GM19463 (cell line): ENCODE data around the gene ZMYND8.

Experiments
- ATAC-seq: cut with Tn5 transposase; IDR thresholded peaks from one replicate; pipeline ENCODE4 v1.9.1; 2021; ENCODE audit warnings: mild to moderate bottlenecking, moderate library complexity; ENCODE audit not compliant: unreplicated experiment

Gene ZMYND8

DNA sequence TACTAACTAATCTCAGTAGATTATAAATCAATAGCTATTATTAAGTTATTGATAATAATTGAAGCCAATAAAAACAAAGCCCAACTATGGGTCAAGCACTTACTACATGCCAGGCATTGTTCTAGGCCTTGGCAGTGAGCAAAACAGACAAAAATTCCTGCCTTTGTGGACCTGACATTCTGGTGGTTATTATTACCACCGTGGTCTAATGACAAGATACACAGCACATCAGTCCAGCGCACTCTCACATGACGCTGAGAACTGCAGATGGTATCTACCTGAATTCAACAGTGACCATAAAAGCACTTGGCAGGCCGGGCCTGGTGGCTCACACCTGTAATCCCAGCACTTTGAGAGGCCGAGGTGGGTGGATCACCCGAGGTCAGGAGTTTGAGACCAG is 121.4 kb downstream of the ZMYND8 start:
- ATAC-seq, result no peak

DNA sequence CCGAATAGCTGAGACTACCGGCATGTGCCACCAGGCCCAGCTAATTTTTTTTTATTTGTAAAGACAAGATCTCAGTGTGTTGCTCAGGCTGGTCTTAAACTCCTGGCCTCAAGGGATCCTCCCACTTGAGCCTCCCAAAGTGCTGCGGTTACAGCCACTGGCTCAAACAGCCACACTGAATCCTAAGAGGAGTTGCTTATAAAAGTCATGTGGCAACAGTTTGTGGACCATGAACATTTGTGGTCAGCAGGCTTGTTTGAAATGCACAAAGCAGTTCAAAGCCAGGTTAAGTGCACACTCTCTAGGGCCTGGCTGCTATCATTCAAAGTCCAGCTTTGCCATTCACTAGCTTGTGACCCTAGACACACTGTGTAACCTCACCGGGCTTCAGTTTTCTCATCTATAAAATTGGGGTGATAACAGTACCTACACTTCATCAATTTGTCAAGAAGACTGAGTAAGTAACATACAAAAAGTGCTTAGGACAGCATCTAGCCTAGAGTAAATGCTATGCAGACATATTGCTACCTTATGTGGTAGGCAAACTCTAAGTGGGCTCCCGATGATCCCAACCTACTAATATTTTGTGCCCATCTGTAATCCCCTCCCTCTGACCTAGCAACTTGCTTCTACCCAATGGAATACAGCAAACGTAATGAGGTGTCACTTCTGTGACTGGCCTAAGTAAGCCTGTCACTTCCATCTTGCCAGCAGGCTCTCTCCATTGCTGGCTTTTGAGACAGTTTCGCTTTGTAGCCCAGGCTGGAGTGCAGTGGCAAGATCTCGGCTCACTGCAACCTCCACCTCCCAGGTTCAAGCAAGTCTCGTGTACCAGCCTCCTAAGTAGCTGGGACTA is 122.9 kb downstream of the ZMYND8 start:
- no peak for ATAC-seq

DNA sequence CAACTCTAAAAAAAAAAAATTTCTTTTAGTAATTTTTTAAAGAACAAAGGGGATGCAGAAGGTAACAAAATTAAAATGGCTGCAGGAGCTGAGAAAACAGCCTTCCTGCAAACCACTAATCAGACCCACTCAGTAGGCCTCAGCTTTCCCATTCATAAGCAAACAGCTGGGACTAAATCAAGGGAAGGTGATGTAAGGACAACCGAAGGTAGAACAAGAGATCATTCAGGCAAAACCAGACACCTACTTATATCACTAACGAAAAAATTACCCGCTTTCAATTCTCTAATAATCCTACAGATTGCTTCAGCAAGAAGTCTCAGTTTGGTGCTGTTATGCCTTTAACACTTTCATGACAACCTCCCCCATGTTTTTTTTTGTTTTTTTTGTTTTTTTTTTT is 124.0 kb downstream of the ZMYND8 start:
- no peak for ATAC-seq

DNA sequence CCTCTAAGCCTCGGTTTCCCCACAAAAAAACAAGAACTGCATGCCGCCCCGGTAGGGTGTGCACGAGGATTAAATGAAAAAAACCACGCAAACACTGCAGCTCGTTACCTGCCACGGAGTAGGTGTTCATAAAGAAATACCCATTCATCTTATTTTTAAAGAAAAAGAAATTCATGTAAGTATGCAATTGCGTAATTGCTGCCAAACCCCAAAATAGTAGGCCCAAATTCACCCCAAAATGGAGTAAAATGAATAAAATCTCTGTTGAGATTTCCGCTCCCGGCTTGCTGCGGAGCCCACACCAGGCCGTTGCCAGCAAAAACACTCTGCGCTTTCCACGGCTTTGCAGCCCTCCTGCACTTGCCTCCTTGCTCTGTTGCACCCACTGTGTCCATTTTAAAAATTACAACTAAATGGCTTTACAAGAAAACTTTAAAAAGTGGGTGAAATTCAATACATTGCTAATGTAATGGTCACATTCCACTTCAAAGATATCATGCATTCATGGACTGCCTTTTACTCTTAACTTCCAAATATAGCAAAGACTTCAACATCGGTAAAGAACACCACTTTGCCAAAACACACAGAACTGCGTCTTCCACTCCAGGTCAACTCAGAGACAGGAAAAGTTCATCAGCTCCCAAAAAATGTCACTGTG is 125.0 kb downstream of the ZMYND8 start:
- no peak for ATAC-seq

DNA sequence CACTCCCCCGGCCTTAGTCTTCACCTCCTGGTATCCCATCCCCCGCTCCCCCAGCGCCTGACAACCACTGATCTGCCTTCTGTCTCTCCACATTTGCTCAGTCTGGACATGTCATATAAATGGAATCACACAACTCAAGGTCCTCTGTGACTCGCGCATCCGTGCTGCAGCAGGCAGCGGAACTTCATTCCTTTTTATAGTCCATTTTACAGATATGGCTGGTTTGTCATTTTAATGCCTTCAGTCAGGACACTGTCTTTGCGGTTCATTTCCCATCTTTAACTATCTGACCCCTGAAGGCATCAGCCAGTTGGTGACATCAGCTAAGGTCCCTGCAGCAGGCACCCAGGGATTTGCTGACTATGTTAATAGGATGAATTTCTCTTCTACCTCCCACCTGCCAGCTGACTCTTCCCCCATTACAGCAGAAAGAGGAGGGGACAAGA is 125.7 kb downstream of the ZMYND8 start:
- no peak for ATAC-seq

DNA sequence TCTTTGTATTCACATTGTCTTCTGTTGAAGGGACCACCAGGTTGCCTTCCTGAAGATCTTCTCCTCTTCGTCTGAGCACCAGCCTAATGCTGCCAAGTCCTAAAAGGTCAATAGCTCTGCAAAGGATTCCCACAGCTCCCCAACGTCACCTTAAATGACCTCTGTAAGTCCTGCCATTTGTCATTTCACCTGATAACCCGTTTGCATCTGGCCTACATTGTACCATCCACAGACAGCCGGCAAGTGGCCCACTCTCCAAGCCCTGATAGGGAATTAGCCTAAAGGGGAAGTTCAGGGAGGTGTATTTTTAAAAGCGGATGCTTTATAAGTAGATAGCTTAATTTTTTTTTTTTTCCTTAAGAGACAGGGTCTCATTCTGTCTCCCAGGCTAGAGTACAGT is 127.8 kb downstream of the ZMYND8 start:
- ATAC-seq, result no peak

DNA sequence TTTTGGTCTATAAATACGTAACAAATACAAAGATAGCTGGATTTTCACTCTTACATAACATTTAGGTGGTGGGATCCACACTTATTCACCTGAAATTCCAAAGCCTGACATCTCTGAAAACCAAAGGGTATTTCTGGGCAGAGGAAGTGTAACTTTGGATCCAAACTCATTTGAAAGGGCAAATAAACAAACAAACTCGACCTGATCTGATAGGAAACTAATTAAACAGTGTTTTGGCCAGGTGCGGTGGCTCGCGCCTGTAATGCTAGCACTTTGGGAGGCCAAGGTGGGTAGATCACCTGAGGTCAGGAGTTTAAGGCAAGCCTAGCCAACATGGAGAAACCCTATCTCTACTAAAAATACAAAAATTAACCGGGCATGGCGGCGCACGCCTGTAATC is 128.9 kb downstream of the ZMYND8 start:
- ATAC-seq, result no peak

DNA sequence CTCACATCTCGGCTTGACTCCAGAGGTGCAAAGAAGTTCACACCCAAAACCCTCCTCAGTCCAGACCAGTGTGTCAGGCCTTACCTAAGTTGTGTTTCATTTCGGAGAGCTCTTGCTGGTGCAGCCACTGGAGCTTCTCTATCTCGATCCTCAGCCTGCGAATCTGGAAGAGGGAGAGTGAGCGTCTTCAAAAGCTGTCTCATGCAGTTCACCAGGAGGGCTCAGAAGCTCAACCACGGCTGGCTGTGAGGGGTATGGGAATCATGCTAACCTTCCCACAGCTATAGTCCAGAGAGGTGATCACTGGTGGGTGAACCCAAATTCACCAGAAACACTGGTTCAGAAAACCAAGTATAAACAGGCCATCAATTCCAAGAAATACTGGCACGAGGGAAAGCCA is 129.4 kb downstream of the ZMYND8 start:
- ATAC-seq, result no peak

DNA sequence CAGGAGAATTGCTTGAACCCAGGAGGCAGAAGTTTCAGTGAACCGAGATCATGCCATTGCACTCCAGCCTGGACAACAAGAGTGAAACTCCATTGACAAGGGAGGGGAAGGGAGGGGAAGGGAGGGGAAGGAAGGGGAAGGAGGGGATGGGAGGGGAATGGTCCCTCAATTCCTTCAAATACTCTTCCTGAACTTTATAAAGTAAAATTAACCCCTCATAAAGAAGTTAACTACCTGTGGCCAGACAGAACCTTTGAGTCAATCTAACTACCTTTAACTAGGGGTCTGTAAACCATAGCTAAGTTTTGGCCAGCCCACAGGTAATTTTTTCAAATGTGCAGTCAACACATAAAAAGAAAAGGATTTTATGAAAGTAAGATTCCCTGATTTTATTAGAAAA is 131.0 kb downstream of the ZMYND8 start:
- ATAC-seq, result no peak

DNA sequence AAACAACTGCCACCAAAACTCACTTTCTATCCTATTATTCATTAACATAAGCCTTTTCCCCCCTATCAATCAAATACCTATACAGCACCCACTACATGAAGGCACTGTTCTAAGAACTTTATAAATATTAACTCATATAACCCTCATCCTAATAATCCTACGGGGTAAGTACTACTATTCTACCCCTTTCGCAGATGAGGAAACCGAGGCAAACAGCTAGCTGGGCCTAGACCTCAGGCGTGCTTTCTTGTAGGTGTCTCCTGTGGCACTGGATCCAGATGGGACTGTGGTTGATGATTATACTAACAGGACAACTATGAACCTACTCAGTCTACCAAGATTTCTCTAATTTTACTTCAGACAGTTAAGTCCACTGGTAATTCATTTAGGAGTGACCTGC is 131.6 kb downstream of the ZMYND8 start:
- no peak for ATAC-seq

DNA sequence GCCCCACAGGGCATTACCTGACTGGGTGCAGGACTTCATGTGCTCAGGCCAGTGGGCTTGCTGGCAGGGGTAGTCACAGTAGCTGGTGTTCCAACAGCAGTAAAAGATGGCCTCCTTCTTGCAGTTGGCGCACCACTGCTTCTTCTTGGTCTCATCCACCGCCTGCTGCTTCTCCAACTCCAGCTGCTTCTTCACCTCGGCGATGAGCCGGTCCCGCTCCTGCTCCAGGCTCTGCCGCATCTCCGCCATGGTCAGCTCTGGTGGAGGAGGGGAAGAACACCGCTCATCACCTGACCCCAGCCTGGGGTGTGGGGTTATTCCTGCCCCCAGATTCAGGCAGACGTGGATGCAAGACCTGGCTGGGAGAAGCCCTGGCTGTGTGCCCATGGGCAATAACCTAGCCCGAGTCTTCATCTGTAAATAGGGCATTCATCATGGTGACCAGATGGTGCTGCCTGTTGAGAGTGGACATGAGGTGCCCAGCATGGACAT is 132.2 kb downstream of the ZMYND8 start:
- ATAC-seq, result no peak

DNA sequence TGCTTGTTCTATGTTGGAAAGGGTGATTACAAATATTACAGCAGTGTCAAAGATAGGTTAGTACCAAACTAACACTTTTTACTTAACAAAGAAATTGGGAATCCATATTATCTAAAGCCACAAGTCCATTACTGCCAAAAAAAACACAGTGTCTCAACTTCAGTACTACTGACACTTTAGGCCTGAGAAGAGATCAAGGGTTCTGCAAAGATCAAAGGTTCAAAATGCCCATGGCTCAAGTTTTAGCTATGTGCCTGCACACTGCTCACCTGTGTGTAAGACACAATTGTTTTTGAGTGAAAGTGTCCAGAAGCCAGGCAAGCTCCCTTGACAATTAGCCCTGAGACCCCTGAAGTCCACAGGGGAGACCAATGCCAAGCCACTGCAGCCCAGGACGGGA is 132.6 kb downstream of the ZMYND8 start:
- no peak for ATAC-seq

DNA sequence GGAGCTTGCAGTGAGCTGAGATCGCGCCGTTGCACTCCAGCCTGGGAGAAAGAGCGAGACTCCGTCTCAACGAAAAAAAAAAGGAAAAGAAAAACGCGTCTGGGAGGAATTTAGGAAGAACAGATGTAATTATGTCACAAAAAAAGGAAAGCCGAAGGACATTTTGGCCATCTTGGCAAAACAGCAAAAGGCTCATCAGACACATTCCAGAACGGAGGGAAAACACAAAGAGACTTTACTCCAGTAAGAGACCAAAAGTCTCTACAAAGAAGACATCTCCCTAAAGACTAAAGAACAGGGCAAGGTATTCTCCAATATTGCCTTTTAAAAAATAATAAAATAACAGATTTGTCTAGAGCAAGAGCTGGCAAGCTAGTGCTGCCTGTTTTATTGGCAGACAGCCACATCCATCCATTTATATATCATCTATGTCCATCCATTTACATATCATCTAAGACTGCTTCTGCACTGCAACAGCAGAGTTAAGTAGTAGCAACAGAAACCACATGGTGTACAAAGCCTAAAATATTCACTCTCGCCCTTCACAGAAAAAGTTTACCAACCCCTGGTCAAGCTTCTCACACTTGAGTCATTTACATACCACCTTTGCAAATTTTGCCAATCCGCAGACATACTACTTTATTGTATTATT is 133.9 kb downstream of the ZMYND8 start:
- ATAC-seq, result no peak

DNA sequence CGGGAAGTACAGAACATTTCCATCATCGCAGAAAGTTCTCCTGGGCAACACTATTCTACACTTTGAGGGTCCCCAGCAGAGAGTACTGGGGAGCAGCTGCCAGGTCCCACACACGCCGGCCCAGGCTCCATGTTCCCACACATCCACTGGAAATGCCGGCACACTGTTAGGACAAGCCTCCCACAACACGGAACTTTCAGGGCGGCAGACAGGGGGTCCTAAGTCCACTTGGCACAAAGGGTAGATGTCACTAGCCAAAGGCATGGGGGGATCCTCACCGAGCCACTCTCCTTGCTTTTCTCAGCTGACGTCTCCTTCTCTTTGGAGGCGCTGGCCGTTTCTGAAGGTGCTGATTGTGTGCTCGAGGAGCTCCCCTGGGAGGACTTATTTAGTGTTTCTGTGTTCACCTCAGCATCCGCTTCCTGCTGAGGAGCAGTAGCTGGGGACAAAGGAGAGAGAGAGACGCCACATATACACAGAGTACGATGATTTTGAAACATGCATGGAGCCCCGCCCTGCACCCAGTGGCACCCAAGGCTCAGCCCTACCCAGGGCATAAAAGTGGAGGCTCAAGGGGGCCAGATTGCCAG is 135.4 kb downstream of the ZMYND8 start:
- no peak for ATAC-seq

DNA sequence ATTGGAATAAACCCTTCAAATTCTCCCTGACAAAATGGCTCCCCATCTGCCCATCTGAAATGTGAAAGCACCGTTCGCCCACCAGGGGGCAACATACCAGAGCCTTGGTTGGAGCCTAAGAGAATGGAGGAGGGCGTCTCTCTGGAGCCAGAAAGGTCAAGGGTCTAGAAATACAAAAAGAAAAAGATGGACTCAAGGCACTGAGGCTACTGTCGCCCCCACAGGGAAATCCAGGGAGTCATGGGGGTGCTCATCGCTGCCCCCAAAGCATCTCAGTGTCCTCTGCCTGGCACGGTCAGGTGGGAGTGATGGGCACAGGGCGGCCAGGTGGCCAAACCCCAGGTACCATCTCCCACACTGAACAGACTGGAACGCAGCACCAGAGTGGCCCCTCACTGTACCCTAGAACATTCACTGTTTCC is 136.3 kb downstream of the ZMYND8 start:
- ATAC-seq, result no peak

DNA sequence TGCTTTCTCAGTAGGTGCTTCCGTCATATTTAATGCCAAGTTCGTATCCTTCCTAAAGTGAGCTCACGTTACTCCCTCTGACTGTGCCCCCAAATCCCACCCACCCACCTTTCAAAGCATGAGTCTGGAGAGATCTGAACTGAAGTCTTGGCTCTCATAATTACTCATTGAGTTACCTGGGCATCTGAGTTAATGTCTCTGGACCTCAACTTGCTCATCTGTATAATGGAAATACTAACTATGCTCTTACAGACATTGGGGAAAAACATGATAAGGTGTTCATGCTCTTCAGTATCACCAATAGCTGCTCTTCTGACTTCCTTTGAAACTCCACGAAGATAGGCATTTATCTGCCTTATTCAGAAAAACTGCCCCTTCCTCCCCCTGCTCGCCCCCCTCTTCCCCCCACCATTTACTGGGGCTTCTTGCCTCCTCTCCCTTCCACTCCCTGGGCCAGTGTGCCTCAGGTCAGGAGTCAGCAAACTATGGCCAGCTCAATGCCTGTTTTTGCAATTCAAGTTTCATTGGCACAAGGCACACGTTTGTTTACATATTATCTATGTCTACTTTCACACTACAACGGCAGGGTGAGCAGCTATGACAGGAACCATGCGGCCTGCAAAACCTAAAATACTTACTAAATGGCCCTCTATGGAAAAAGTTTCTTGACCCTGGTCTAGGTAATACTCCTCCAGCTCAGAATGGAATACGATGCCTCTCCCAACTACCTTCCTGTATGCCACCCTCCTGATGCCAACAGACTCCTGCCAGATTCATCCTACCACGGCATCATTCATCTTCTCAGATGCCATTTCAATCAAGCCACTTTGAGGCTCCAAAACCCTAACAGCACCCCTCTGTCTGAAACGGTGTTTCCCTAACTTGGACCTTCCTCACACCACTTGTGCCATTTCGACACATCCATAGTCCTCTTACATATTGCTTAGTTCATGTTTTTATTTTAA is 138.7 kb downstream of the ZMYND8 start:
- no peak for ATAC-seq

DNA sequence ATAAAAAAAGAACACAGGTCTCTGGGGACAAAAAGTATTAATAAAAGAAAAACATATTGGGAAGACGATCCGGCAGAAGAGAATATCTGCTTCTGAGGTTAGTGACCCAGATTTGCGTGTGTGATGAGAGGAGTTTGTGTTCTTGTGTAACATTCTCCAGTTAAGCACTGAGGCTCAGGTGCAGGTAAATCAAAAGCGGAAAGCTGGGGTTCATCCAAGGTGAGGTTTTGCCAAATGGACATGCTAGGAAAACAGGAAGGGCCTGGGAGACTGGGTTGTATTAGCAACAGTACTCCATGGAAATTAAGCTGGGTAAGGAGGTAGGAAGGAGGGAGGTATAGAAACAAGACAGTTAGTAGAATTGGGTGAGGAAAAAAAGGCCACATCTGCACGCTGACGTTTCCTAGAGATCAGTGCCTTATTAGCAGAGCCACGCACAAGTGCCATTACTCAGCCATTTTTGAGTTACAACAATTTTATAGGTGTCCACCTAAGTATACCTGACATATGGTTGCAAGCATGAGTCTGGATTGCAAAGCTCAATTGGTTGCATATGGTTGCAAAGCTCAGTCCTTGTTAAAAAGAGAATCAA is 139.6 kb downstream of the ZMYND8 start:
- no peak for ATAC-seq

DNA sequence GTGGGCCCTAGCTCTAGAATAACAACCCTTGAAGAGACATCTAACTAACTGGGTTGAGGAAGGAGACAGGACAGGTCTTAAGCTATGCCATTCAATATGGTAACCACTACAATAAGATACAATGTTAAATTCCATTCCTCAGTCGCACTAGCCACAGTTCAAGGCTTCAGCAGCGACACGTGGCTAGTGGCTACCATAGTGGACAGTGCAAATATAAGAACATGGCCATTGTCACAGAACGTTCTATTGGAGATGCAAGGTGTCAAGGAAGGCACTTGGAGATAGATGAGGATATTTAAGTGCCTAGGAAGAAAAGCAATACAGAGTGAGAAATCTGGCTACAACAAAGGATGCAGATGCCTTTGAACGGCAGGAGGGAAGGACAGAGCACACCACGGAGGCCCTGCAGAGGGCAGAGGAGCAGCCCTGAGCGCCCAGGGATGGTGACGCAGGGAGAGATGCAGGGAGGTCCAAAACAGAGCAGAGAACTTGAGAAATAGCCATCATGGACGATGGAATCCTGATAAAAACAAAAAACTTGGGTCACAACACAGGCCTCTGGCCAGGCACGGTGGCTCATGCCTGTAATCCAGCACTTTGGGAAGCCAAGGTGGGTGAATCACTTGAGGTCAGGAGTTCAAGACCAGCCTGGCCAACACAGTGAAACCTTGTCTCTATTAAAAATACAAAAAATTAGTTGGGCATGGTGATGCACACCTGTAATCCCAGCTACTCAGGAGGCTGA is 140.7 kb downstream of the ZMYND8 start:
- ATAC-seq, result no peak

DNA sequence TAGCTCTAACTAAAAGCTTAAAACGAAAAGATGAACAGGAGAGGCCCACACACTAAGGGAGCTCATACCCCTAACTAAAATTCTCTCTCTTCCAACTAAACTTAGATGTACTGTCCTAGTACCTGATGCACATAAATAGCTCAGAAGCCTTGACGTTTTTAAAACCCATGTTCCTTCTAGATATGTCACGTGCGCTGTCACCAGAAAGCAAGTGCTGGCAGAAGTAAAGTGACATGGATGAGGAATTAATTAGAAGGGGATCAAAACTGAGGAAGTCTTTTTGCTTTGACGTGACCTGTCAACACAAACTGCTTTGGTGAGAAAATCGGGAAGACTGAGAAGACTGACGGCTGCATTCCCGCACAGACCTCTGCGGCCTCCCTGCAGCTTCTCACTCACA is 142.5 kb downstream of the ZMYND8 start:
- no peak for ATAC-seq
